Keratinocyte (primary cell): ENCODE results near the gene PPP1R26. TPM values are rescaled to one million over a fixed set of nuclear protein-coding genes. Genes with fewer than 3 reads are reported as not detected.

Source experiments
- DNase-seq: peaks from one replicate; pipeline ENCODE4 v3.0.0-alpha.2; 2011; ENCODE audit warnings: low read depth, missing footprints, low spot score
- FAIRE-seq: peaks from 2 replicates; lab custom pipeline; 2011; peaks lifted over from hg19 to GRCh38; lab: Jason Lieb, UNC
- H2AFZ ChIP-seq: 2 replicates; pipeline ENCODE4 v1.6.0; 2012; ENCODE audit warnings: low read length, control low read depth, inconsistent platforms; ENCODE audit not compliant: control insufficient read depth
- H3K27ac ChIP-seq: 2 replicates; pipeline ENCODE4 v1.5.1; 2011; ENCODE audit warnings: low read length; ENCODE audit not compliant: control insufficient read depth, insufficient read depth
- H3K27me3 ChIP-seq: 3 replicates; pipeline ENCODE4 v1.6.0; 2011; ENCODE audit warnings: low read length; ENCODE audit not compliant: control insufficient read depth, insufficient read depth; ENCODE audit errors: extremely low read depth
- H3K36me3 ChIP-seq, 2 experiments: 2 replicates in 1 of 2; 3 replicates in 1 of 2; pipeline ENCODE4 v1.5.1; 2011; ENCODE audit warnings: low read length in 2 of 2, mild to moderate bottlenecking in 1 of 2; ENCODE audit not compliant: control insufficient read depth in 2 of 2, insufficient read depth in 2 of 2; ENCODE audit errors: extremely low read depth in 1 of 2
- H3K4me1 ChIP-seq: 3 replicates; pipeline ENCODE4 v1.5.1; 2011; ENCODE audit warnings: low read length; ENCODE audit not compliant: control insufficient read depth, insufficient read depth; ENCODE audit errors: extremely low read depth
- H3K4me2 ChIP-seq: 3 replicates; pipeline ENCODE4 v1.6.0; 2011; ENCODE audit warnings: low read depth, low read length; ENCODE audit not compliant: control insufficient read depth, insufficient read depth; ENCODE audit errors: extremely low read depth
- H3K4me3 ChIP-seq, 3 experiments: fragments of 200-600 bp in 1 of 3; sonication (generic) in 1 of 3; 2 replicates in 2 of 3; 3 replicates in 1 of 3; pipeline ENCODE4 v1.5.1; 2011 to 2016; ENCODE audit warnings: low read length in 3 of 3, mild to moderate bottlenecking in 3 of 3, control low read depth in 2 of 3, inconsistent platforms in 1 of 3, low read depth in 1 of 3, mixed read lengths in 1 of 3, mixed run types in 1 of 3, moderate library complexity in 1 of 3; ENCODE audit not compliant: control insufficient read depth in 2 of 3, insufficient read depth in 2 of 3; ENCODE audit errors: extremely low read depth in 1 of 3
- H3K79me2 ChIP-seq: 2 replicates; pipeline ENCODE4 v1.6.0; 2012; ENCODE audit warnings: low read length; ENCODE audit not compliant: control insufficient read depth, insufficient read depth
- H3K9ac ChIP-seq: 3 replicates; pipeline ENCODE4 v1.6.0; 2011; ENCODE audit warnings: low read length; ENCODE audit not compliant: control insufficient read depth, insufficient read depth; ENCODE audit errors: extremely low read depth
- H3K9me1 ChIP-seq: 3 replicates; pipeline ENCODE4 v1.6.0; 2011; ENCODE audit warnings: low read length; ENCODE audit not compliant: control insufficient read depth, insufficient read depth; ENCODE audit errors: extremely low read depth
- H3K9me3 ChIP-seq: 2 replicates; pipeline ENCODE4 v1.5.1; 2012; ENCODE audit warnings: low read depth, low read length; ENCODE audit not compliant: control insufficient read depth
- H4K20me1 ChIP-seq: 3 replicates; pipeline ENCODE4 v1.6.0; 2011; ENCODE audit warnings: low read length; ENCODE audit not compliant: control insufficient read depth, insufficient read depth; ENCODE audit errors: extremely low read depth
- EZH2 ChIP-seq: IDR thresholded peaks from one replicate; pipeline ENCODE4 v1.6.1; 2012; ENCODE audit warnings: inconsistent platforms, mild to moderate bottlenecking, low read length, moderate library complexity
- dilution Hi-C: fragments of 300-500 bp; cut with MboI; formaldehyde crosslinking; loops from one replicate; pipeline ENCODE4 v1.7.0; 2020; ENCODE audit warnings: low sequenced_read_pairs; ENCODE audit not compliant: extremely low pct_ligation_motif_present
- polyA plus RNA-seq, 5 experiments: library from polyadenylated mRNA; depleted of rRNA in 3 of 5; stranded (reverse) in 3 of 5; stranded (forward) in 1 of 5; unstranded in 1 of 5; fragments of >200 nt; gene quantifications; 1 replicate in 1 of 5; 2 replicates in 3 of 5; 3 replicates in 1 of 5; pipeline versions ENCODE4 v1.2.1 to v1.2.3, GENCODE V29; 2011 to 2012; ENCODE audit warnings: missing spikeins in 2 of 5, low read depth in 1 of 5, low replicate concordance in 1 of 5
- TF ChIP-seq, protein P1 (sequence below), 3 experiments: IDR thresholded peaks in 1 of 3; conservative IDR thresholded peaks in 1 of 3; optimal IDR thresholded peaks in 1 of 3; 2 replicates in 2 of 3; 3 replicates in 1 of 3; pipeline versions ENCODE3 to v1.5.1; 2011; ENCODE audit warnings: low read length in 3 of 3, mild to moderate bottlenecking in 3 of 3, moderate library complexity in 2 of 3, control low read depth in 1 of 3, inconsistent platforms in 1 of 3; ENCODE audit not compliant: insufficient read depth in 2 of 3; ENCODE audit errors: extremely low read depth in 1 of 3

The PPP1R26 gene
- polyA plus RNA-seq, 1 donor (not counting 4 experiments of a cell fraction or from before 2014, with no cell fraction given) = 4.3 TPM

- H3K27ac ChIP-seq = no peak overlapping the region
- no peak overlapping the region for H3K4me2 ChIP-seq
- H4K20me1 ChIP-seq = no peaks in the 10 kb centered on the region
- H3K9me3 ChIP-seq = no peaks in the 10 kb centered on the region
- DNase-seq (no peak), FAIRE-seq (no peak)
- no peaks in the 10 kb centered on the region for H3K79me2 ChIP-seq
- H3K27me3 ChIP-seq = no peaks in the 10 kb centered on the region
- H3K9me1 ChIP-seq = no peaks in the 10 kb centered on the region
- dilution Hi-C loops = no loop called here
- TF ChIP-seq, protein P1, sequence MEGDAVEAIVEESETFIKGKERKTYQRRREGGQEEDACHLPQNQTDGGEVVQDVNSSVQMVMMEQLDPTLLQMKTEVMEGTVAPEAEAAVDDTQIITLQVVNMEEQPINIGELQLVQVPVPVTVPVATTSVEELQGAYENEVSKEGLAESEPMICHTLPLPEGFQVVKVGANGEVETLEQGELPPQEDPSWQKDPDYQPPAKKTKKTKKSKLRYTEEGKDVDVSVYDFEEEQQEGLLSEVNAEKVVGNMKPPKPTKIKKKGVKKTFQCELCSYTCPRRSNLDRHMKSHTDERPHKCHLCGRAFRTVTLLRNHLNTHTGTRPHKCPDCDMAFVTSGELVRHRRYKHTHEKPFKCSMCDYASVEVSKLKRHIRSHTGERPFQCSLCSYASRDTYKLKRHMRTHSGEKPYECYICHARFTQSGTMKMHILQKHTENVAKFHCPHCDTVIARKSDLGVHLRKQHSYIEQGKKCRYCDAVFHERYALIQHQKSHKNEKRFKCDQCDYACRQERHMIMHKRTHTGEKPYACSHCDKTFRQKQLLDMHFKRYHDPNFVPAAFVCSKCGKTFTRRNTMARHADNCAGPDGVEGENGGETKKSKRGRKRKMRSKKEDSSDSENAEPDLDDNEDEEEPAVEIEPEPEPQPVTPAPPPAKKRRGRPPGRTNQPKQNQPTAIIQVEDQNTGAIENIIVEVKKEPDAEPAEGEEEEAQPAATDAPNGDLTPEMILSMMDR (optimal IDR thresholded peaks at IDR 0.05 in 1 of 3, IDR thresholded peaks at IDR 0.05 in 1 of 3, conservative IDR thresholded peaks at IDR 0.05 in 1 of 3; ENCODE audit: extremely low read depth in 1 of 3, insufficient read depth in 2 of 3, low read length in 3 of 3) = no peak
- TF ChIP-seq EZH2 = no peak
- no peak overlapping the region for H2AFZ ChIP-seq
- H3K9ac ChIP-seq = no peak overlapping the region
- H3K36me3 ChIP-seq = peaks cover 5 to 7% of the 10 kb centered on the region in 2 experiments
- H3K4me3 ChIP-seq = no peak overlapping the region
- no peaks in the 10 kb centered on the region for H3K4me1 ChIP-seq
Observed at GRCh38 chr9:135489188-135489906, 9.8 kb downstream of the PPP1R26 start.

GRCh38 chr9:135490166-135490870 lies 10.7 kb downstream of the PPP1R26 start:
- Histone ChIP-seq H3K9me3 (no peaks in the 10 kb centered on the region), H2AFZ (no peak overlapping the region), H3K4me1 (no peaks in the 10 kb centered on the region), H3K27ac (no peak overlapping the region), H3K27me3 (no peaks in the 10 kb centered on the region), H3K9ac (no peak overlapping the region), H3K36me3 (peaks cover 5 to 6% of the 10 kb centered on the region in 2 experiments), H3K4me3 (no peak overlapping the region), H4K20me1 (no peaks in the 10 kb centered on the region), H3K79me2 (no peaks in the 10 kb centered on the region), H3K4me2 (no peak overlapping the region), H3K9me1 (no peaks in the 10 kb centered on the region)
- FAIRE-seq = no peak
- TF ChIP-seq, protein P1 (optimal IDR thresholded peaks at IDR 0.05 in 1 of 3, IDR thresholded peaks at IDR 0.05 in 1 of 3, conservative IDR thresholded peaks at IDR 0.05 in 1 of 3; ENCODE audit: extremely low read depth in 1 of 3, insufficient read depth in 2 of 3, low read length in 3 of 3) = no peak
- TF ChIP-seq EZH2 = no peak
- no peak for DNase-seq
- dilution Hi-C loops = no loop called here
